HG02763 (cell line): Measurements from ENCODE around the gene STAC2.

ENCODE experiments used
- ATAC-seq: cut with Tn5 transposase; IDR thresholded peaks from one replicate; pipeline ENCODE4 v1.9.1; 2021; ENCODE audit warnings: mild to moderate bottlenecking, moderate library complexity; ENCODE audit not compliant: unreplicated experiment

STAC2 gene

DNA sequence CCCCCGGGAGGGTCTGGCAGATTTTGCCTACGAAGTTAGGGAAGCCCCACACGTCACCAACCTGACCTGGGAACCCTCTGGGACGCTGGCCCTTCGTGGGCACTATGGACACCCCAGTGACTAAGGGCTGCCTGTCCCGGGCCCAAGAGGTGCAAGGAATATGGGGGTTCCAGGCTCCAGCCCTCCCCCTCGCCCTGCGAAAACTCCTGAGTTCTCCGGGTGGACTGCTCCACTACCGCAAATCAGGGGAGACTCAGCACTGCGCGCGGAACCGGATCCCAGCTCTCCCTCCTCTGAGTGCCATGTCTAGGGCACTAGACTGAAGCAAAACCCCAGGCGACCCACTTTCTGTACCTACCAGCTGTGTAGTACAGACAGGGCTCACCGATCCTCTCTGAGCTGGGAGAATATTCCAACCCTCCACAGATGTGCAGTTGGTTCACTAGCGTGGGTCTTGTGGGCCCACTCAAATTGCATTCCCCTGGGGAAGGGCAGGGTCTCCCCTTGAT is 59.9 kb downstream of the STAC2 start, which contains the start of gene ARL5C:
Gene ARL5C, minus strand, starts transcription at position 321 of the 509 bp plus-strand sequence. CDS start 401 bp downstream, outside the sequence.
- ATAC-seq = no peak

DNA sequence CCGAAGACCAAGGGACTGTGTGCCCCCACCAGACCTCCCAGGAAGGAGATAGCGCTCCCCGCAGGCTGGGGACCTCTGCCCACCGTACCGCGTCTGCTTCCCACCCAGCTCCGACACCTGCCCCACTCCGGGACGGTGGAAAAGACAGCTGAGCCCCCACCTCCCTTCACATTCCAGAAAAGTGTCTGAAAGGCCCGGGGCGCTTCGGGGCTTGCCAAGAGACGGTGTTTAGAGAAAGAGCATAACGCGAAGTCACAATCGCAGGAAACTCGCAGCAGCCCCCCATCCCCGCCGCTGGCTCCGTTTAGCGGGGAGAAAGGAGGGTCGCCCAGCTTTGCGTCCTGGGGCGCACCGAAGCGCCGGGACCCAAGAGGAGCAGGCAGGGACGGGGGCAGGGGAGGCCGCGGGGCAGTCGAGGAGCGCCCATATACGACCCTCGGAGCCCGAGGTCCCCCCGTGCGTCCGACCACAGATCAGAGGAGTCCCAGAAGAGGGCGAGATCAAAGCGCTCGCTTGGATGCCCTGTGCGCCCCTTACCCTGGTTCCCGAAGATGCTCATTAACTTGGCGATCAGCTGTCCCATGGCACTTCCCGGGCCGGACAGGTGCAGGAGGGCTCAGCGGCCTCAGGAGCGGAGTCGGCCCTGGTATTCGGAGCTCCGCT is 60.4 kb downstream of the STAC2 start:
- no peak for ATAC-seq

DNA sequence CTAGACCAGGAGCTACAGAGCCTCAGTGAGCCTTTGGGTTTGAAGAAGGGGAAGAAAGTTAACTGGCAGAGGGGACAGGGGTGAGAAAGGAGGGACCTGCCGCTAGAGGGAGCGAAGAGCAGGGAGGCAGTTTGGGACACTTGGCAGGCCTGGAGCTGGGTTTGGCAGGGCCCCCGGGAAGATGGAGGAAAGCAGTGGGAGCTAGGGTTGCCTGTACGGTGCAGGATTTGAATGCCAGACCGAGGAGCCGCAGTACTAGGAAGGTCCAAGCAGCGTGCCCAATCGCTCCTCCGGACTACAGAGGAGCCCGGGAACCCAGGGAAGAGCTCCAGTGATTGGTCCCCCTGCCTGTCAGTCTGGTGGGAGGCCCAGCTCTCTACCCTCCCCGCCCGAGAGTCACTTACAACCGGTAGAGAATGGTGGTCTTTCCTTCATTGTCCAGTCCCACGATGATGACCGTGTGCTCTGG is 61.0 kb downstream of the STAC2 start:
- ATAC-seq = no peak

DNA sequence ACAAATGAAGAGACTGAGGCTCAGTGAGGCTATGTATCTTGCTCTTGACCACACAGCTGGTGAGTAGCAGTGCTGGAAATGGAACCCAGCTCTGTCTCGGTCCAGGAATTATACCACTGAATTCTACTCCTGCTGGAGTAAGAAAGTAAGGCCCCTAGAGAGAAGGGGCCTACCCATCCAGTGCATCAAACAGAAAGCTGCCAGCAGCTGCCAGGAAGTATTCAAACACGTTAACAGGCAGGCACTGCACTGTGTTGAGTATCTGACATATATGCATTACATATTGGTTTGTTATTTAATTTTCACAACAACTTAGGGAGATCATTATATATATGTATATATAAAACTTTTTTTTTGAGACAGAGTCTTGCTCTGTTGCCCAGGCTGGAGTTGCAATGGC is 63.8 kb downstream of the STAC2 start:
- no peak for ATAC-seq
